IMR-90 (cell line): ENCODE data around the gene SFXN2. TPM values are rescaled to one million over a fixed set of nuclear protein-coding genes. Genes with fewer than 3 reads are reported as not detected.

Experiments
- ATAC-seq: fragments of 200-7000 bp; cut with Tn5 transposase; 2 replicates; pipeline ENCODE4 v1.9.1; 2020; ENCODE audit warnings: low read depth, mild to moderate bottlenecking, moderate library complexity
- BruUV-seq: library from RNA; stranded (reverse); fragments of 400-500 nt; replicated peaks from 2 replicates; lab custom pipeline; 2021; lab: Mats Ljungman, UMichigan
- CTCF ChIA-PET: fragments of 300-600 bp; formaldehyde crosslinking; extraction: SDS; loops from one replicate; lab custom pipeline; 2021; ENCODE audit warnings: antibody characterized with exemption; lab: Yijun Ruan, JAX
- POLR2A ChIA-PET: fragments of 300-600 bp; sonication (Branson Sonifier 250); formaldehyde crosslinking; loops from one replicate; lab custom pipeline; 2022; ENCODE audit warnings: antibody characterized with exemption; ENCODE audit not compliant: unreplicated experiment; lab: Charles Lee
- DNase-seq: peaks from one replicate; pipeline ENCODE4 v3.0.0; 2013
- H2AFZ ChIP-seq: replicated peaks from 2 replicates; pipeline ENCODE3; 2013; ENCODE audit warnings: low read length, mild to moderate bottlenecking; ENCODE audit not compliant: poor library complexity
- H2AK5ac ChIP-seq: 2 replicates; pipeline ENCODE4 v1.6.1; 2013; ENCODE audit warnings: low read depth, low read length, inconsistent platforms
- H2AK9ac ChIP-seq: replicated peaks from 2 replicates; pipeline ENCODE3; 2013; ENCODE audit warnings: mild to moderate bottlenecking, low read depth, low read length, moderate library complexity; ENCODE audit not compliant: poor library complexity
- H2BK120ac ChIP-seq: 2 replicates; pipeline ENCODE4 v1.6.1; 2013; ENCODE audit warnings: low read depth, low read length, inconsistent platforms
- H2BK15ac ChIP-seq: 3 replicates; pipeline ENCODE4 v1.6.1; 2013; ENCODE audit warnings: low read depth, low read length, inconsistent platforms
- H2BK20ac ChIP-seq: 2 replicates; pipeline ENCODE4 v1.6.1; 2013; ENCODE audit warnings: low read depth, mild to moderate bottlenecking, inconsistent platforms, low read length, moderate library complexity
- H2BK5ac ChIP-seq: 2 replicates; pipeline ENCODE4 v1.6.1; 2013; ENCODE audit warnings: mild to moderate bottlenecking, low read depth, low read length, inconsistent platforms; ENCODE audit not compliant: poor library complexity, severe bottlenecking
- H3K14ac ChIP-seq: replicated peaks from 2 replicates; pipeline ENCODE4 v1.6.1; 2013; ENCODE audit warnings: low read depth, low read length, inconsistent platforms
- H3K18ac ChIP-seq: 2 replicates; pipeline ENCODE4 v1.6.1; 2013; ENCODE audit warnings: low read depth, low read length, control low read depth
- H3K23ac ChIP-seq: 2 replicates; pipeline ENCODE4 v1.6.1; 2013; ENCODE audit warnings: low read depth, low read length, inconsistent platforms
- H3K27ac ChIP-seq: 2 replicates; pipeline ENCODE4 v1.5.1; 2013; ENCODE audit warnings: mild to moderate bottlenecking, control low read depth, low read length; ENCODE audit not compliant: insufficient read depth
- H3K27me3 ChIP-seq: 2 replicates; pipeline ENCODE4 v1.6.1; 2013; ENCODE audit warnings: low read length; ENCODE audit not compliant: control insufficient read depth, insufficient read depth
- H3K36me3 ChIP-seq: 2 replicates; pipeline ENCODE4 v1.6.1; 2013; ENCODE audit warnings: low read length, mixed read lengths; ENCODE audit not compliant: control insufficient read depth, insufficient read depth
- H3K4ac ChIP-seq: 2 replicates; pipeline ENCODE4 v1.6.1; 2013; ENCODE audit warnings: low read depth, low read length, inconsistent platforms
- H3K4me1 ChIP-seq: 2 replicates; pipeline ENCODE4 v1.6.1; 2013; ENCODE audit warnings: low read length, mixed read lengths; ENCODE audit not compliant: control insufficient read depth, insufficient read depth
- H3K4me2 ChIP-seq: 2 replicates; pipeline ENCODE4 v1.6.1; 2013; ENCODE audit warnings: low read depth, mild to moderate bottlenecking, control low read depth, low read length, moderate library complexity
- H3K4me3 ChIP-seq: 2 replicates; pipeline ENCODE4 v1.5.1; 2013; ENCODE audit warnings: low read depth, mild to moderate bottlenecking, control low read depth, low read length, moderate library complexity; ENCODE audit not compliant: insufficient read depth
- H3K56ac ChIP-seq: 2 replicates; pipeline ENCODE4 v1.6.1; 2013; ENCODE audit warnings: low read length, inconsistent platforms; ENCODE audit not compliant: insufficient read depth; ENCODE audit errors: extremely low read depth
- H3K79me1 ChIP-seq, 2 experiments: 2 replicates each; pipeline ENCODE4 v1.6.1; 2013; ENCODE audit warnings: low read length in 2 of 2, inconsistent platforms in 1 of 2, low read depth in 1 of 2
- H3K9ac ChIP-seq: 2 replicates; pipeline ENCODE4 v1.6.1; 2013; ENCODE audit warnings: low read depth, low read length, control low read depth
- H3K9me1 ChIP-seq: 2 replicates; pipeline ENCODE4 v1.6.1; 2013; ENCODE audit warnings: low read length, inconsistent platforms; ENCODE audit not compliant: insufficient read depth
- H3K9me3 ChIP-seq: 2 replicates; pipeline ENCODE4 v1.6.1; 2013; ENCODE audit warnings: low read length; ENCODE audit not compliant: control insufficient read depth, insufficient read depth
- H4K20me1 ChIP-seq: 2 replicates; pipeline ENCODE4 v1.6.1; 2013; ENCODE audit warnings: low read length, inconsistent platforms; ENCODE audit not compliant: insufficient read depth
- H4K5ac ChIP-seq: 2 replicates; pipeline ENCODE4 v1.6.1; 2013; ENCODE audit warnings: mild to moderate bottlenecking, low read depth, low read length, control low read depth
- H4K8ac ChIP-seq, 2 experiments: 2 replicates each; pipeline ENCODE4 v1.6.1; 2013; ENCODE audit warnings: low read depth in 2 of 2, low read length in 2 of 2, control low read depth in 1 of 2, inconsistent platforms in 1 of 2
- H4K91ac ChIP-seq: 2 replicates; pipeline ENCODE4 v1.6.1; 2013; ENCODE audit warnings: low read depth, low read length, inconsistent platforms; ENCODE audit not compliant: insufficient read depth
- CHD1 ChIP-seq: IDR thresholded peaks from 2 replicates; pipeline ENCODE4 v1.6.1; 2012; ENCODE audit warnings: low read depth, low read length, improper control_type of control experiment
- POLR2A ChIP-seq: IDR thresholded peaks from 2 replicates; pipeline ENCODE4 v1.6.1; 2012; ENCODE audit warnings: mild to moderate bottlenecking, low read depth, low read length
- RCOR1 ChIP-seq: IDR thresholded peaks from 2 replicates; pipeline ENCODE4 v1.6.1; 2012; ENCODE audit warnings: mild to moderate bottlenecking, low read length, improper control_type of control experiment; ENCODE audit not compliant: insufficient replicate concordance
- RFX5 ChIP-seq: IDR thresholded peaks from 2 replicates; pipeline ENCODE4 v1.8.0; 2012; ENCODE audit warnings: low read depth, mild to moderate bottlenecking, low read length, moderate library complexity
- USF2 ChIP-seq: fragments of 150-350 bp; IDR thresholded peaks from 2 replicates; pipeline ENCODE4 v1.6.1; 2017; ENCODE audit warnings: mild to moderate bottlenecking, antibody characterized with exemption, low read length, low read depth
- WGBS, 2 experiments: methylation state at CpG; one replicate each; pipeline versions ENCODE4 v1.1.5 to v1.1.7; 2013; ENCODE audit warnings: missing lambda C conversion rate in 2 of 2; ENCODE audit not compliant: insufficient read length in 1 of 2; ENCODE audit errors: extremely low coverage in 2 of 2; 5-methylcytosine and 5-hydroxymethylcytosine counted together
- dilution Hi-C: fragments of 300-500 bp; cut with HindIII; formaldehyde crosslinking; loops from one replicate; pipeline ENCODE4 v1.14.3; 2018; ENCODE audit warnings: low sequenced_read_pairs; ENCODE audit not compliant: unreplicated experiment
- in situ Hi-C: fragments of 300-500 bp; cut with MboI; formaldehyde crosslinking; loops from 3 replicates; pipeline ENCODE4 v1.14.3; 2019; ENCODE audit warnings: low sequenced_read_pairs, inconsistent platforms, mixed read lengths
- intact Hi-C: fragments of 100-400 bp; cut with micrococcal nuclease; formaldehyde crosslinking; loops from 2 replicates; pipeline ENCODE4 v1.10.0; 2022
- polyA plus RNA-seq, 3 experiments: library from polyadenylated mRNA; depleted of rRNA; stranded (reverse); fragments of >200 nt; gene quantifications; 2 replicates each; pipeline ENCODE4 v1.2.3, GENCODE V29; 2012; ENCODE audit warnings: low replicate concordance in 1 of 3
- total RNA-seq: library from RNA; depleted of rRNA; stranded (reverse); fragments of >200 nt; gene quantifications from 2 replicates; pipeline ENCODE4 v1.2.3, GENCODE V29; 2012

SFXN2 gene
- total and polyA plus RNA-seq, 2 of the 4 experiments (the other 2 are of a cell fraction) = 6.9 to 11.7 TPM

DNA sequence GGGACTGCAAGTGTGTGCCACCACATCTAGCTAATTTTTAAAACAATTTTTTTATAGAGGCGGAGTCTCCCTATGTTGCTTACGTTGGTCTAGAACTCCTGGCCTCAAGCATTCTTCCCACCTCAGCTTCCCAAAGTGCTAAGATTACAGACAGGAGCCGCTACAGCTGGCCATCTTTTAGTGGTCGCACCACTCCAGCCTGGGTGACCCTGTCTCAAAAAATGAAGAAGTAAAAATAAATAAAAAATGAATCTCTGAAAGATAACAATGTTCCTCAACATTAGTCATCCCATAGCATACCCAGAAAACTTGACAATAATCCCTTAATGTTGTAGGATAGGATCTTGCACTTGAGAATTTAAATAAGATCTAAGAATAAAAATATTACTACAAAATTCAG lies 47.5 kb downstream of the SFXN2 start:
- Histone ChIP-seq H3K9me1 (peaks cover 12% of the 10 kb centered on the region; the same call in 1 of the 2 replicates), H3K9ac (no peak overlapping the region), H3K9me3 (no peaks in the 10 kb centered on the region), H3K4me1 (peaks cover 9% of the 10 kb centered on the region; the same call in 1 of the 2 replicates), H3K27me3 (no peaks in the 10 kb centered on the region), H3K27ac (no peak overlapping the region), H4K91ac (no peak overlapping the region), H2BK15ac (no peak overlapping the region), H4K5ac (no peak overlapping the region), H2AK9ac (no peak overlapping the region), H3K4me2 (no peak overlapping the region), H3K4ac (no peak overlapping the region), H2AFZ (no peak overlapping the region), H3K18ac (no peak overlapping the region), H3K14ac (no peak overlapping the region), H2BK5ac (no peak overlapping the region), H2BK120ac (no peak overlapping the region), H4K20me1 (peaks cover 63% of the 10 kb centered on the region), H3K23ac (no peak overlapping the region), H3K4me3 (no peak overlapping the region), H3K79me1 (peaks cover 34 to 63% of the 10 kb centered on the region in 2 experiments), H2BK20ac (no peak overlapping the region), H4K8ac (no peak overlapping the region), H3K56ac (no peak overlapping the region), H2AK5ac (no peak overlapping the region), H3K36me3 (peaks cover 5% of the 10 kb centered on the region)
- TF ChIP-seq CHD1 (no peak), RFX5 (no peak), POLR2A (no peak), USF2 (no peak), RCOR1 (no peak)
- CTCF ChIA-PET = no interaction called here
- in situ Hi-C loops = no loop called here
- peak; percentile 32; the same call in 1 of the 2 replicates for ATAC-seq
- WGBS, 2 experiments = 100% methylated on average over 1 of the region's 4 CpGs; no CpG with 5 or more reads in 1 of the 2 experiments
- dilution Hi-C loops = no loop called here
- no TSS peak for BruUV-seq
- peak; percentile 54 for DNase-seq
- intact Hi-C loops = no loop called here
- POLR2A ChIA-PET = no interaction called here
